ENCODE results near the gene SFSWAP. TPM values are rescaled to one million over a fixed set of nuclear protein-coding genes. Genes with fewer than 3 reads are reported as not detected.

SFSWAP gene
- total RNA-seq, 2 donors from 2014 or later: 31.6 to 45.8 TPM

GRCh38 chr12:131688131-131688844 lies 22.6 kb upstream of the SFSWAP start:
- ATAC-seq: no peak
- Histone ChIP-seq H3K36me3 (replicated peaks in 1 of 2; ENCODE audit: insufficient read depth in 1 of 2, low read depth in 2 of 2) (no peaks in the 10 kb centered on the region), H3K9me3 (no peaks in the 10 kb centered on the region), H3K4me1 (no peaks in the 10 kb centered on the region), H3K27me3 (no peaks in the 10 kb centered on the region), H3K27ac (no peak overlapping the region), H3K4me3 (no peak overlapping the region)
- intact Hi-C loops (cut with DNase I): no loop called here
- no peak for DNase-seq
- TF ChIP-seq CTCF (IDR thresholded peaks at IDR 0.05) (no peak), POLR2A (IDR thresholded peaks at IDR 0.05) (no peak)
- 44 to 61% methylated on average over 3 of the region's 3 CpGs for WGBS, 2 donors

- Histone ChIP-seq H3K36me3 (replicated peaks in 1 of 2; ENCODE audit: insufficient read depth in 1 of 2, low read depth in 2 of 2) (no peaks in the 10 kb centered on the region), H3K4me3 (no peak overlapping the region), H3K27me3 (no peaks in the 10 kb centered on the region), H3K9me3 (no peaks in the 10 kb centered on the region), H3K27ac (no peak overlapping the region), H3K4me1 (no peaks in the 10 kb centered on the region)
- ATAC-seq (no peak), DNase-seq (no peak)
- WGBS, 2 donors: 65 to 75% methylated on average over 3 of the region's 3 CpGs
- intact Hi-C loops (cut with DNase I): no loop called here
- TF ChIP-seq POLR2A (IDR thresholded peaks at IDR 0.05) (no peak), CTCF (IDR thresholded peaks at IDR 0.05) (no peak)
Observed at GRCh38 chr12:131688845-131689154, 22.1 kb upstream of the SFSWAP start.

GRCh38 chr12:131690320-131690719 lies 20.6 kb upstream of the SFSWAP start:
- ATAC-seq (no peak), DNase-seq (no peak)
- H3K27me3 ChIP-seq: no peaks in the 10 kb centered on the region
- H3K36me3 ChIP-seq (replicated peaks in 1 of 2; ENCODE audit: insufficient read depth in 1 of 2, low read depth in 2 of 2): no peaks in the 10 kb centered on the region
- intact Hi-C loops (cut with DNase I): no loop called here
- TF ChIP-seq POLR2A (IDR thresholded peaks at IDR 0.05) (no peak), CTCF (IDR thresholded peaks at IDR 0.05) (no peak)
- H3K9me3 ChIP-seq: no peaks in the 10 kb centered on the region
- 52 to 61% methylated on average over 10 of the region's 10 CpGs for WGBS, 2 donors
- no peaks in the 10 kb centered on the region for H3K4me1 ChIP-seq
- H3K27ac ChIP-seq: no peak overlapping the region
- no peak overlapping the region for H3K4me3 ChIP-seq

GRCh38 chr12:131692431-131692830 lies 18.5 kb upstream of the SFSWAP start:
- ATAC-seq (no peak), DNase-seq (no peak)
- H3K27me3 ChIP-seq: no peaks in the 10 kb centered on the region
- TF ChIP-seq POLR2A (IDR thresholded peaks at IDR 0.05) (no peak), CTCF (IDR thresholded peaks at IDR 0.05) (no peak)
- H3K4me3 ChIP-seq: no peak overlapping the region
- H3K27ac ChIP-seq: no peak overlapping the region
- H3K36me3 ChIP-seq (replicated peaks in 1 of 2; ENCODE audit: insufficient read depth in 1 of 2, low read depth in 2 of 2): no peaks in the 10 kb centered on the region
- intact Hi-C loops (cut with DNase I): no loop called here
- H3K4me1 ChIP-seq: no peaks in the 10 kb centered on the region
- WGBS, 2 donors: 60 to 80% methylated on average over 7 to 19 of the region's 19 CpGs
- no peaks in the 10 kb centered on the region for H3K9me3 ChIP-seq

- Histone ChIP-seq H3K27me3 (no peaks in the 10 kb centered on the region), H3K27ac (no peak overlapping the region), H3K4me1 (no peaks in the 10 kb centered on the region), H3K4me3 (no peak overlapping the region), H3K9me3 (no peaks in the 10 kb centered on the region), H3K36me3 (replicated peaks in 1 of 2; ENCODE audit: insufficient read depth in 1 of 2, low read depth in 2 of 2) (no peaks in the 10 kb centered on the region)
- WGBS, 2 donors: 51 to 63% methylated on average over 10 of the region's 10 CpGs
- intact Hi-C loops (cut with DNase I): no loop called here
- no peak for DNase-seq
- TF ChIP-seq CTCF (IDR thresholded peaks at IDR 0.05): no peak
- TF ChIP-seq POLR2A (IDR thresholded peaks at IDR 0.05): no peak
- no peak for ATAC-seq
Observed at GRCh38 chr12:131693149-131693548, 17.7 kb upstream of the SFSWAP start.
